GM06990 (cell line): Measurements from ENCODE around the gene IFT20.

Experiments used
- DNase-seq: peaks from one replicate; pipeline ENCODE4 v3.0.0-alpha.2; 2011; ENCODE audit not compliant: insufficient read length; ENCODE audit errors: extremely low read depth
- H3K27me3 ChIP-seq: replicated peaks from 2 replicates; pipeline ENCODE4 v1.6.0; 2011; ENCODE audit warnings: low read length; ENCODE audit not compliant: control insufficient read depth, insufficient read depth
- H3K36me3 ChIP-seq: 2 replicates; pipeline ENCODE4 v1.5.1; 2011; ENCODE audit warnings: low read length; ENCODE audit not compliant: control insufficient read depth, insufficient read depth
- H3K4me3 ChIP-seq: replicated peaks from 2 replicates; pipeline ENCODE4 v1.5.1; 2011; ENCODE audit warnings: low read depth, mild to moderate bottlenecking, control low read depth, low read length
- CTCF ChIP-seq: IDR thresholded peaks from 2 replicates; pipeline ENCODE4 v1.5.1; 2011; ENCODE audit warnings: low read length, control low read depth, mild to moderate bottlenecking, inconsistent platforms; ENCODE audit not compliant: insufficient read depth, poor library complexity, severe bottlenecking

Gene IFT20

GRCh38 chr17:28346746-28347246 lies 11.5 kb upstream of the IFT20 start:
- peaks cover 51% of the 10 kb centered on the region for H3K36me3 ChIP-seq
- DNase-seq, result no peak

GRCh38 chr17:28346199-28346580 lies 10.9 kb upstream of the IFT20 start:
- Histone ChIP-seq H3K4me3 (no peak overlapping the region), H3K36me3 (peaks cover 53% of the 10 kb centered on the region), H3K27me3 (no peaks in the 10 kb centered on the region)
- DNase-seq, result no peak
- no peak for TF ChIP-seq CTCF

More at GRCh38 chr17:28346746-28347246, 11.5 kb upstream of the IFT20 start:
- H3K4me3 ChIP-seq, result no peak overlapping the region
- H3K27me3 ChIP-seq, result no peaks in the 10 kb centered on the region
- TF ChIP-seq CTCF, result no peak

GRCh38 chr17:28345419-28346198 lies 10.3 kb upstream of the IFT20 start:
- Histone ChIP-seq H3K36me3 (peaks cover 49% of the 10 kb centered on the region), H3K4me3 (no peak overlapping the region), H3K27me3 (no peaks in the 10 kb centered on the region)
- TF ChIP-seq CTCF, result no peak
- DNase-seq, result no peak

GRCh38 chr17:28344435-28344901 lies 9.2 kb upstream of the IFT20 start:
- Histone ChIP-seq H3K4me3 (no peak overlapping the region), H3K36me3 (peaks cover 54% of the 10 kb centered on the region), H3K27me3 (no peaks in the 10 kb centered on the region)
- no peak for TF ChIP-seq CTCF
- no peak for DNase-seq

GRCh38 chr17:28344011-28344410 lies 8.7 kb upstream of the IFT20 start:
- Histone ChIP-seq H3K27me3 (no peaks in the 10 kb centered on the region), H3K4me3 (no peak overlapping the region), H3K36me3 (peaks cover 55% of the 10 kb centered on the region)
- DNase-seq, result no peak
- TF ChIP-seq CTCF, result no peak

- DNase-seq, result no peak
- H3K36me3 ChIP-seq, result peaks cover 51% of the 10 kb centered on the region
- no peak overlapping the region for H3K4me3 ChIP-seq
- H3K27me3 ChIP-seq, result no peaks in the 10 kb centered on the region
- TF ChIP-seq CTCF, result no peak
These were observed 8.2 kb upstream of the IFT20 start for GRCh38 chr17:28343491-28343932.
